ENCODE measurements around the gene IFNA21.

DNA sequence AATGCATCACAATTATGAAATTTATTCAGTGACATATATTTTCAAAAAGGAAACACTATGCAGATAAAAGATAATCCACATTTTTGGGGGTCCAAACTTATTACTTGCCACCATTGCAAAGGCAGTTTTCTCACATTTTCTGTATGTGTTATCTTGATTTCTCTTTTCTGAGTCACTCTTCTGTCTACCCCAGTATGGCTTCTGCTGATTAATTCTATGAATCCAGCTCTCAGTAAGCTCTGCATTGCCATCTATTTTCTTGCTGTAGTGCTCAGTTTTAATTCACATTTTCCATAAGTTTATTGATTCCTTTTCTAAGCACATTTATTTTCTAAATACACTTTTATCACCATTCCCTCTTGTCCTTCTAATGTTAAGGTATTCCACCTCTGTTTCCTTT, 38.7 kb upstream of the IFNA21 start:
- TF ChIP-seq, protein P1, sequence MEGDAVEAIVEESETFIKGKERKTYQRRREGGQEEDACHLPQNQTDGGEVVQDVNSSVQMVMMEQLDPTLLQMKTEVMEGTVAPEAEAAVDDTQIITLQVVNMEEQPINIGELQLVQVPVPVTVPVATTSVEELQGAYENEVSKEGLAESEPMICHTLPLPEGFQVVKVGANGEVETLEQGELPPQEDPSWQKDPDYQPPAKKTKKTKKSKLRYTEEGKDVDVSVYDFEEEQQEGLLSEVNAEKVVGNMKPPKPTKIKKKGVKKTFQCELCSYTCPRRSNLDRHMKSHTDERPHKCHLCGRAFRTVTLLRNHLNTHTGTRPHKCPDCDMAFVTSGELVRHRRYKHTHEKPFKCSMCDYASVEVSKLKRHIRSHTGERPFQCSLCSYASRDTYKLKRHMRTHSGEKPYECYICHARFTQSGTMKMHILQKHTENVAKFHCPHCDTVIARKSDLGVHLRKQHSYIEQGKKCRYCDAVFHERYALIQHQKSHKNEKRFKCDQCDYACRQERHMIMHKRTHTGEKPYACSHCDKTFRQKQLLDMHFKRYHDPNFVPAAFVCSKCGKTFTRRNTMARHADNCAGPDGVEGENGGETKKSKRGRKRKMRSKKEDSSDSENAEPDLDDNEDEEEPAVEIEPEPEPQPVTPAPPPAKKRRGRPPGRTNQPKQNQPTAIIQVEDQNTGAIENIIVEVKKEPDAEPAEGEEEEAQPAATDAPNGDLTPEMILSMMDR (conservative IDR thresholded peaks at IDR 0.05; ENCODE audit: low read depth in 2 of 2), result no peak
- TF ChIP-seq POLR2AphosphoS5 (IDR thresholded peaks at IDR 0.05; ENCODE audit: low read depth) (no peak), REST (IDR thresholded peaks at IDR 0.05; ENCODE audit: unreplicated experiment) (no peak)

Measured in GM23338 (cell line).